HG02938 (cell line): ENCODE data around the gene TMUB1.

ENCODE experiments used
- ATAC-seq: cut with Tn5 transposase; IDR thresholded peaks from one replicate; pipeline ENCODE4 v1.9.1; 2021; ENCODE audit warnings: mild to moderate bottlenecking, moderate library complexity; ENCODE audit not compliant: unreplicated experiment

Gene TMUB1

DNA sequence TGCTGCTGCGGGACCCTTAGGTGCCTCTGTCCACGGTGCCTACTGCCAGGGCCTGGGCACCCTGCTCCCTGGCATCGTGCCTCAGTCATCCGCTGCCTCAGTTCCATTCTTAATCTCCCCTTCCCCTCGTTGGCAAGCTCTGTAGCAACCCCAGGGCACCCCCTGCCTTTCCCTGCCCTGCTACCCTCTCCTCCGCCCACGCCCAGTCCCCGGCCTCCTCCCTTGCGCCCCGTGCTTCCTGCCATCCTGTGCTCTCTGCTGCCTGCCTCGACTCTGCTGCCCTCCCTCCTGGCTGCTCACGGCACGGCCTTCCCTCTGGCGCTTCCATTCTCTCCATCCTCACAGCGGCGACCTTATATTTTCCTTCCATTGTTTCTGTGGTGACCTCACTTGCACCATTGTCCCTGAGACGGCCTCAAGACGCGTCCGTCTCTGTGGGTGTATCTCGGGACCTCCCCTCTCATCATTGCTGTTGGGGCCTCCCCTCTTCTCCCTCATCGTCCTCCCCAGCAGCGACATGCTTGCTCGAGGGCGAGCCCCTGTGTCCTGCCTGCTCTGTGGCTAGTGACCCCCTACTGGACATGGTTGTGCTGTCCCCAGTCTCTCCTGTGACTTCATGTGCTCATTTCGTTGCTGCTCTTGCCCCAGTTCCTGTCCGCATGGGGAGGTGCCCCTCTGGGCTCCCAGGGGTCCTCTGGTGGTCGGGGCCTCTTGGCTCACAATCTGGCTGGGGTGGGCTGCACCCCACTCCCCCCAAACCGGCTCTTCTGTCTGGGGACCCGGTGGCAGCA is 38.3 kb upstream of the TMUB1 start:
- ATAC-seq: no peak

DNA sequence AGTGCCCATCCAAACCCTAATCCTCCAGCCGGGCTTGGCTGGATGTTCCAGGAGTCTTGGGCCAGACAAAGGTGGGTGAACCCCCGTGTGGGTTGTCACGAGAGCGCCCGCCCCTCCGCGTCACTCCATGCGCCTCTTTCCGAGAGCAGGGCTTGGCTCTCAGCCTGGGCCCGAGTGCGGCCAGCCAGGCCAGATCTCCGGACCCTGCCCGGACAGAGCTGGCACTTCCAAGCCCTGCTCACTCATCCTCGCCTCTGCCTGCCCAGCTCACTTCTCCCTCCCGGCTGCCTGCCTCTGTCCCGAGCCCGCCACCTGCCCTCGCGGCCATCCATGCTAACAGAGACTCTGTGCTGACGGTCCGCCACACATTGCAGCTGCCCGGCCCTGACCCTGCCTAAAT is 37.6 kb upstream of the TMUB1 start:
- ATAC-seq: no peak

DNA sequence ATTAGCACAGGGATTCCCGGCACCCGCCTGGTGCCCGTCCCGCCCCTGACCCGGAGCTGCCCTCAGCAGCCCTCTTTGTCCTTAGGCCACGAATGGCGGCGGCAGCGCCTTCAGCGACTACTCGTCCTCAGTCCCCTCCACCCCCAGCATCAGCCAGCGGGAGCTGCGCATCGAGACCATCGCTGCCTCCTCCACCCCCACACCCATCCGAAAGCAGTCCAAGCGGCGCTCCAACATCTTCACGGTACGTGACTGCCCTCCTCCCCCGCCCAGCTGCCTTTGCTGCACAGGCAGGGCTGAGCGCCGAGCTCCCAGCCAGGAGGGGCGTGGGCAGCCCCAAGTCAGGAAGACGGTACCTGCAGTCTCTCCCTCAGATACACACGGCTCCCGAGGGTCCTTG is 36.6 kb upstream of the TMUB1 start:
- ATAC-seq: no peak

DNA sequence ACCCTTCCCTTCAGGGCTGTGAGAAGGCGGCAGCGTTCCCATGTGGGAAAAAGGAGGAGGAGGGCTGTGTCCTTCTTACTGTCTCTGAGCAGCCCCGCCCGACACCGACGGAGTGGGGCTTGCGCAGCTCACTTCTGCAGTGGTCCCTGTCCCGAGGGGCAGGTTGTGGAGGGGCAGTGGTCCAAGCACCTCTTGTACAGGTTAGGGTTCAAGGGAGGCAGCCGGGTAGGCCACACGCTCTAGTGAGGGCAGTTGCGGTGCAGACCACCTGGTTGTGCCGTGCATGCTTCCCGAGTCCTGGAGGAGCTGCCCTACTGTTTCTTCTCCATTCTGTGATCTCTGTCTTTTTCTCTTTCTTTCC is 35.7 kb upstream of the TMUB1 start:
- no peak for ATAC-seq

DNA sequence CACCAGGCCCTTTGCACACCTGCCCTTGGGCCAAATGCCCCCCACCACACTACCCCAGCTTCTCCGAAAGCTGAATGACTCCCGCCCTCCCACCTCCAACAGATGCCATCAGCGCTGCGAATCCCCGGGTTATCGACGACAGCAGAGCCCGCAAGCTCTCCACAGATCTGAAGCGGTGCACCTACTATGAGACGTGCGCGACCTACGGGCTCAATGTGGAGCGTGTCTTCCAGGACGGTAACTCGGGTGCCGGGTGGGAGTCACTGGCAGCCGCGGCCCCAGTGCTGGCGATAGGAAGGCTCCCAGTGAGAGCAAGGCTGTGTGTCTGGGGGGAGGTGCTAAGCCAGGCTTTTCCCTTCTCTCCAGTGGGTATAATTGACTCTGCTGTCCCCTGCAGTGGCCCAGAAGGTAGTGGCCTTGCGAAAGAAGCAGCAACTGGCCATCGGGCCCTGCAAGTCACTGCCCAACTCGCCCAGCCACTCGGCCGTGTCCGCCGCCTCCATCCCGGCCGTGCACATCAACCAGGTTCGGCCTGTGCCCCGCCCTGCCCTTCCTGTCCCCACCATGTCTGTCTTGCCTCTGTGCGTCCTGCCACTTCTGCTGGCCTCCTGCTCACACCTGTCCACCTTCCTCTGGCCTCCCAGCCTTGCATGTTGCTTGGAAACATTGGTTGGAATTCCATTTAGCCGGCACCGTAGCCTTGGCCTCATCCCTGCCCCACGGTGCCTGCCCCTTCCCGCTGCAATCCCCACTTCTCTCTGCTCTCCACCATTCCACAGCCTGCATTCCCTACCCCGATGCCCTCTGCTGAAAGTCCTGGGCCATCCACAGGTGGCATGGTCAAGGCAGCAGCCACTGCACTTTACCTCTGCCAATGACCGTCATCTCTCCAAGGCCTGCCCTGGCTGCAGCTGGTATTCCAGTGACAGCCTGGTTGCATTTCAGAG is 35.1 kb upstream of the TMUB1 start:
- ATAC-seq: no peak

DNA sequence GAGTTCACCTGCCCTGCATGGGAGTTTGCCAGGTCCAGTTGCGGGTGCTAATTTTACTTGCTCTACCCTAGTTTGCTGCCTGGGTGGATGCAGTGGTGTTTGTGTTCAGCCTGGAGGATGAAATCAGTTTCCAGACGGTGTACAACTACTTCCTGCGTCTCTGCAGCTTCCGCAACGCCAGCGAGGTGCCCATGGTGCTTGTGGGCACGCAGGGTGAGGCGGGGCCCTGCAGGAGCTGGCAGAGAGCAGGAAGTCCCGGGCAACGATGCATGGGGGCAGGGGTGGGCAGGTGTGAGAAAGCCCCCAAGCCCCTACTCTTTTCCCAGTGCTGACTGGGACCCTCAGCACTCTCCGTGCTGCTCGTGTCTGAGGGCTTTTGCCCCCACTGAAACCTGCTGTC is 34.3 kb upstream of the TMUB1 start:
- no peak for ATAC-seq

DNA sequence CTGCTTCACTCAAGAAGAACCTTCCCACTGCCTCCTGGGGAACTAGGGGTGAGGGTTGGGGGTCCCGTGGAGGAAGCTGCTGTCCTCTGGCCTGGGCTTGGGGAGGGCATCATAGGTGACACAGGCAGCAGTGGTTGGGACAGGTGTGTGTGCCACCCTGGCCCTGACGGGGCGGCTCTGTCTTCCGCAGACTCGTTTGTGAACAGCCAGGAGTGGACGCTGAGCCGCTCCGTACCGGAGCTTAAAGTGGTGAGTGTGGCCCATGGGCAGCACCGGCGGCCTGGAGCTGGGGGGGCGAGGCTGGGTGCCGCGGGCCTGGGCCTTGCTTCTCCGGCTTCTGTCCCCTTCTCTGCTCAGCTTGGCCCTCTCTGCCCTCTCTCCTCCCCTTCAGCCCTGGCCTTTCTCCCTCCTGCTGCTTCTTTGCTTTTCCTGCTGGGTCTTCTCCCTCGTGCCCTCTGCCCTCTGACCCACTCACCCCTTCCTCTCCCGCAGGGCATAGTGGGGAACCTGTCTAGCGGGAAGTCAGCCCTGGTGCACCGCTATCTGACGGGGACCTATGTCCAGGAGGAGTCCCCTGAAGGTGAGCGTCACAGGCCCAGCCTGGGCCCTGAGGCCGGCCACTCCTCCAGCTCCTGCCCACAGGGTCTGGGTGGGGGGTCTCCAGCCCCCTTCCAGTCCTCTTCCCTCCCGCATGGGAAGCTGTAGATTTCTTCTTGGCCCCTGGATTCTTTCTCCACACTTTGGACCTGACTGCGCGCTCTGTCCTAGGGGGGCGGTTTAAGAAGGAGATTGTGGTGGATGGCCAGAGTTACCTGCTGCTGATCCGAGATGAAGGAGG is 33.5 kb upstream of the TMUB1 start:
- no peak for ATAC-seq

DNA sequence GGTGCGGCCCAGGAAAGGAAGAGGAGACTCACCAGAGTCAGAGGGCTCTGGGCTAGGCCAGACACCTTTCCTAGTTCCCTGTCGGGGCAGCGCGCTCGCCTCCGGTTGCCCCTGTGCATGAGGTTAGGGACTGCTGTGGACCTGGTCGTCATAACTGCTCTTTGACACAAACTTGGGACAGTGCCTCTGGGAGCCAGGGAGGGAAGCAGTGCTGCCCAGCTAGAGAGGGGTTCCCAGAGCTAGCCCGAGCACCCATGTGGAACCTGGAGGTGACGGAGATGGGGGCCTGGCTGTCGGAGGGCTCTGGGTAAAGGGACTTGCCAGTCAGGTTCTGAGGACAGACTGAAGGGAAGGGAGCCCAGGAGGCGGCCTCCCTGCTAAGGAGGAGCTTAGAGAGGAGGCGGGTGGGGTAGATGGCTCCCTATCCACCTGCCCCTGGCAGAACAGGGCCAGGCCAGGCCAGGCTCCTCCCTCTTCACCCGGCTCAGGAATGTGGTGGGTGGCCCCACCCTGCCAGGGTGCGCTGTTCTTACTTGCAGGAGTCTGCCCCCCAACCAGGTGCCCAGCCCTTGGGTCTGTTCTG is 32.6 kb upstream of the TMUB1 start:
- ATAC-seq: no peak

DNA sequence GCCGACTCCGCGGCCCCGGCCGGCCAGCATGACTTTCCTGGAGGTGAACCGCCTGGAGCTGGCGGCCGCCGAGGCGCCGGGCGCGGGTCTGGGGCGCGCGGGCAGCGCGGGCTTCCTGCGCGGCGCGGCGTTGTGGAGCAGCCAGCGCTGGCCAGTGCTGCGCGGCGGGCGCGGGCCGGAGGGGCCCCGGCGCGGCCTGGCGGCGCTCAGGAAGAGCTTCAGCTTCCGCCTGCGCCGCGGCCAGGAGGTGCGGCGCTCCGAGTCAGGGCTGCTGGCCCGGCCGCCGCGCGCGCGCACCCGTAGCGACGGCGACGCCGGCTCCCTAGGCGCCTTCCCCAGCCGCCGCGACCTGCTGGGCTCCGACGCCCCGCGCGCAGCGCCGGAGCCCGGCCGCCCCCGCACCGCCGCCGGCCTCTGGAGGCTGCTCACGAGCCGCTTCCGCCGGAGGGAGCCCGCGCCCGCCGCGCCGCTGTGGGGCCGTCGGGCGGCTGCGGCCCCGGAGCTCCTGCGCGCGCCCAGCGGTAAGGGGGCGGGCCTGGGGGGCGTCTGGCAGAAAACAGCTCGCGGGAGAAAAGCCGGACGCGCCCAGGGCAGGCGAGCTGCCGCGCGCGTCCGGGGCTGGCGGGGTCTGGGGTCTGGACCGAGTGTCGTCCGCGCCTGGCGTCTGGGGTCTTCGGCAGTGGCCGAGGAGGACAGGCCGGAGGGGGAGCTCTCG is 32.0 kb upstream of the TMUB1 start:
- ATAC-seq: no peak

DNA sequence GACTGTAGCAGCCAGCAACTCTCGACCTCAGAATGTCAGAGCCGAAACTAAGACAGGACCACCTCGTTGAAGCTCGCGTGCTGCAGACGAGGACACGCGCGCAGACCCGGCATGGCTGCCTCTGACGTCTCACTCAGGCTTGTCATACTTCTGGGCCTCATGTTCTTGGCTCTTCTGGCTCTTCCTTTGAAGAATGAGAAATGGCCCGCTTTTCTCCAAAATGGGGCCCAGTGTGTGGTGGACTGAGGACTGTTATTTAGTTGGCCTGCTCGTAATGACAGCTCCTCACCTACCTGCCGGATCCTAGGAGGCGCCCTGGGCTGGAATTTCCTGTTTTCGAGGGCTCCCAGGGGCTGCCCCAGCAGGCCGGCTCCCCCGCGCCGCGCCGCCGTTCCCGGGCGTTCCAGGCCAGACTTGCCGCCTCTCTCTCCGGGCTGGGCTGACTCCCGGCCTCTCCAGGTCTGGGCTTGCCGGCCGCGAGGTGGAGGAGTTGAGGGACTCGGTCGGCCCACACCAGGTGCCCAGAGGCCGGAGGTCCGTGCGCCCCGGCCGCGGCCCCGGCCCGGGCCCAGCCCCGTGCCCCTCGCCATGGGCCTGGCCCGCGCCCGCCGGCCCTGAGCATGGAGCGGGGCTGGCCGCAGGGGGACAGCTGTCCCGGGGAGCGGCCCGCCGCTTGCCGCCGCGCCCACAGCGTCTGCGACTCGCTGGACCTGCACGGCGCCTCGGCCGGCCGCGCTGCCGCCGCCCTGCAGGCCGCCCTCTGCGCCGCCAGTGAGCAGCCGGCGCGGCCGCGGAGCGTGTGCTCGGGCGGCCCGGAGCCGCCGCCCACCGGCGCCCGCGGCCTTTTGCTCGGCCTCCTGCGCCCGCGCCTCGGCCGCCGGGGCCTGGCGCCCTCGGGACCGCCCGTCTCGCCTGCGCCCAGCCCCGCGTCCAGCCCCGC is 31.1 kb upstream of the TMUB1 start:
- no peak for ATAC-seq

DNA sequence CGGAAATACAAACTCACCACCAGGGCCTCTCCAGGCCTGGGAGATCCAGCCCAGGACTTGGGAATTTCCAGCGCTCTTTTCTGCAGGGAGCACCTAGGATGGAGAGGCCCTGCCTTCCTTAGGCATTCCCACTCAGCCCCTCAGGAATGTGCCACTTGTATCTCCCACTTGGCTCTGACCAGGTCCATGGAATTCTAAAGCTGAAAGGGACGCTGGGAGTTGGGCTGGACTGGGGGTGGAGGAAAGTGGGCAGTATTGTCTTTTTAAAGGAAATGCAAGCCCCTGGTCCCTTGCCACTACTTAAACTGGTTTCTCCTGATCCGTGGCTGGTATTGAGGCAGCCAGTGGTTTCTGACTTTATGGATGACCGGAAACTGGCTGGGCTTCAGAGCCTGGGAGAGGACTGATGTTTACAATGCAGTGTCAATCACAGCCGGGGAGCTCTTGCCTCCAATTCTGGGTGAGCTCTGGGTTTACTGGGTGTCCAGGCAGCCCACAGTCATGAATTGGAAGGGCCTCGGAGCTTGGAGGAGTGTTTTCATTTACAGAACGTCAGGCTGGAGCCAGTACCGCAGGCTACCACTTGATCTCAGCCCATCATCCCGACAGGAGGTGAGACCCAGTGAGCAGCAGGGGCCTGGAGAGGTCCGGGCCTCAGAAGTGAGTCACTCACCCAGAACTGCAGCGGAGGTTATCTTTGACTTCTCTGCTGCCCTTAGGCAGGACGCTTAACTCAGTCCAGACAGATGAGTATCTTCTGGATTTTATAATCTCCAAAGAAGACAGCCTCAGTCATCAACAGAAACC is 30.3 kb upstream of the TMUB1 start:
- no peak for ATAC-seq

DNA sequence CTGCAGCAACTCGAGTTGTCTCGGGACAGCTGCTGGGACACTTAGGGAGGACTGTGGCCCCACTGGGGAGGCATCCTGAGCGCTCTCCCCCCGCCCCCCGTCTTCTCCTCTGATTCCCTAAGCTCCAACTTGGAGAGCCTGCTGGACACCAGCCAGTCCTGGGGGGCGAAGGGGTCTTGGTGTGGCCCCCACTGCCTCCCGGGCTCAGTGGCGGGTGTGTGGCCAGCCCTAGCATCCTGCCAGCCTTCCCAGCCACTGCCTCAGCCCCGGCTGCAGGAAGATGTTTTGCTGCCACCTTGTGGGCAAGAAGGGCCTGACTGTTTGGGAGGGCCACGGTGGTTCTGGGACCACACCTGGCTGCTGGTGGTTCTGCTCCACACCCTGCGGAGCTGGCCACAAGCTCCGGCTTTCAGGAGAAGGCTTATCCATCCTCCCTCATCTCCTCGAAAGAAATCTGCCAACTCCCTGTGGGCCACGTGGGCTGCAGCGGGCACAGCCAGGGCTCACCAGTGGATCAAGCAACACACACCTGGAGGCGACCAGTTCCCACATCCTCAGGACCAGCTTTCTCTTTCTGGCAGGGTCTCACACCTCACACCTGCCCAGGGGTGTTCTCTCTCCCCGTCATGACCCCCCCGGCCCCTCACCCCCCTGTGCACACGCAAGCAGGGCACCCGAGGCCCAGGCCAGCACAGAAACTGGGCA is 27.8 kb upstream of the TMUB1 start:
- peak; percentile 69 for ATAC-seq

DNA sequence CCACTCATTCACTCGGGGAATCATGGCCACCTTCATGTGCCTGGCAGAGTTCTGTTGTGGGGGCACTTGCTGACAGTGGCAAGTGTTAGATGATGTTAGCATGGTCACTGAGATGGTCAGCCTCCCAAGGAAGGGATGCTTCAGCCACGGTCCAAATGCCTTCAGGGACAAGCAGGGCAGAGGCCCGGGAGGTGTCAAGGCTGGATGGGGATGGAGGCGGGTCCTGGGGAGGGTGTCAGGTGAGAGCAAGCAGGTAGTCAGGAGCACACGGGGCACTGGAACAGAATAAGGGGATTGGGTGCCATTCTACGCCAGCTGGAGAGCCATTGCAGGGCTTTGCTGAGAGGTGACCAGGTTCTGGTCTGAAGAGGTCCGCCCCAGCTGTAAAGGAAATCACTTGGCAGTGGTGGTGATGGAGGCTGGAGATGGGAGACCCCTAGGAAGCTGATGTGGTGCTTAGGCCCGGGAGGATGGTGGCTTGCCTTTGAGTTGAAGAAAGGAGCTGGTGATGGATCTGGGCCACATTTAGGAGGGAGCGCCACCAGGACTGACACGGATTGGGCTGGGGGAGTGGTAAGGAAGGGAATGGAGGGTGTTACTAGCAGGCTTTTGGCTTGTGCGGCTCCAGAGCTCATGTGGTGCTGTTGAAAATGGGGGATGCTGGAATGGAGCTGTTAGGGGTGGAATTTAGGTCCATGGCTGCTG is 27.1 kb upstream of the TMUB1 start:
- ATAC-seq: no peak

DNA sequence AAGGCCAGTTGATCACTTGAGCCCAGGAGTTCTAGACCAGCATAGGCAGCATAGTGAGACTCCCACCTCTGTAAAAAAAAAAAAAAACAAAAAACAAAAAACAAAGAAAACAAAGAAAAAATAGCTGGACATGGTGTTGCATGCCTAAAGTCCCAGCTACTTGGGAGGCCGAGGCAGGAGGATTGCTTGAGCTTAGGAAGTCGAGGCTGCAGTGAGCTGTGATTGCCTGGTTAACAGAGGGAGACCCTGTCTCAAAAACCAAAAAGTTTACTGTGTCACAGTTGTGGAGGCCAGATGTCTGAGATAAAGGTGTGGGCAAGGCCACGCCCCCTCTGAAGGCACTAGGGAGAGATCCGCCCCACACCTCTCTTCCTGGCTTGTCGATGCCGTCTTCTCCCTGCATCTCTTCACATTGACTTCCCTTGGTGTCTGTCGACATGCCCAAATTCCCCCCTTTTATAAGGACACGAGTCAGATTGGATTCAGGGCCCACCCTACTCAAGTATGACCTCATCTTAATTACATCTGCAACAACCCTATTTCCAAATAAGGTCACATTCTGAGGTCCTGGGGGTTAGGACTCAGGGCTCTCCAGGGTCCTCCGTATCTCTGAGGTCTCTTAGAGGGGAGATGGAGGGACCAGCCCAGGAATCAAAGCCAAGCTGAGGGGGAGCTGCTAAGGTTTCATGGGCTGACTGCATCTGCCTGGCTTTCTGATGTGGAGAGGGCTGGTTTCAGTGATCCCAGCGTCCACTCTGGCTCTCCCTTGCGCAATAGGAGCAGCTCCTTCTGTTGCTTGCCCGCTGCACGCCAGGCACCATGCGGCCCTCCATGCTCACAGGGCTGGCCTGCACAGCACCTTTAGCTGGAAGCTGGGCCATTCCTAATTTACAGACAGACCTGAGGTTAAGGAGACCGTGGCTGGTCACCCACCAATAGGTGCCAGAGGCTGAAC is 26.1 kb upstream of the TMUB1 start:
- no peak for ATAC-seq

DNA sequence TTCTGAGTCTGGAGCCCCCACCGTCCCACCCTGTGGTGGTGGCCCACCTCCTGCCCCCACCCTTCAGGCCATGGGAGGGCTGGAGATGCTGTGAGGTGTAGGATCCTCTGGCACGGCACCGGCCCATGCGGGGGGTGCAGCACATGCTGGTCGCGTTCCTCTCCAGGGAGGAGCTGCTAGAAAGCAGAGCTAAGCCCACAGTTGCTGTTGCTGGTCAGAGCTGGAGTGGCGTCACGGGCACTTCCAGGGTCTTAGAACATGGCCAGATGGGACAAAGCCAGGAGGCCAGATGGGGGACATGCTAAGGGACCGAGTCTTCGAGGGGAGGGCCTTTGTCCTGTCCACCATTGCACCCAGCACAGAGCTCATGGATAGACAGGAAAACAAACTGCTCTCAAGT is 24.6 kb upstream of the TMUB1 start:
- no peak for ATAC-seq
